Kidney (tissue), 14 donors: Measurements from ENCODE around the gene TMEM41B. TPM values are rescaled to one million over a fixed set of nuclear protein-coding genes. Genes with fewer than 3 reads are reported as not detected.
"Not testable (repeated sequence)": the region's sequence is repeated elsewhere in the genome, so short reads cannot be mapped to it uniquely, and the experiment has no call there.

Source experiments
- DNase-seq, 5 donors: peaks; one replicate each; pipeline ENCODE4 v3.0.0-alpha.2; 2013 to 2020
- FAIRE-seq: peaks from 2 replicates; lab custom pipeline; 2012; peaks lifted over from hg19 to GRCh38; lab: Jason Lieb, UNC
- H3K27ac ChIP-seq, 2 donors: one replicate each; pipeline ENCODE4 v1.7.0; 2013; ENCODE audit warnings: low read depth in 2 of 2, low read length in 2 of 2, inconsistent platforms in 1 of 2
- H3K27me3 ChIP-seq: one replicate; pipeline ENCODE4 v1.7.1; 2013; ENCODE audit warnings: low read length, inconsistent platforms; ENCODE audit not compliant: control insufficient read depth, insufficient read depth
- H3K36me3 ChIP-seq, 3 donors: one replicate each; pipeline versions ENCODE4 v1.7.0 to v1.7.1; 2013; ENCODE audit warnings: low read length in 3 of 3, control low read depth in 1 of 3, inconsistent platforms in 1 of 3; ENCODE audit not compliant: insufficient read depth in 3 of 3, control insufficient read depth in 2 of 3
- H3K4me1 ChIP-seq, 3 donors: one replicate each; pipeline versions ENCODE4 v1.7.0 to v1.7.1; 2013; ENCODE audit warnings: low read length in 3 of 3, inconsistent platforms in 1 of 3, low read depth in 1 of 3; ENCODE audit not compliant: control insufficient read depth in 2 of 3, insufficient read depth in 2 of 3
- H3K4me3 ChIP-seq, 3 donors: one replicate each; pipeline versions ENCODE4 v1.7.0 to v1.8.1; 2013; ENCODE audit warnings: low read length in 3 of 3, control low read depth in 1 of 3, inconsistent platforms in 1 of 3
- H3K9ac ChIP-seq, 3 donors: one replicate each; pipeline versions ENCODE4 v1.7.0 to v1.7.1; 2013; ENCODE audit warnings: low read length in 3 of 3, control low read depth in 1 of 3, inconsistent platforms in 1 of 3
- H3K9me3 ChIP-seq, 3 donors: one replicate each; pipeline versions ENCODE4 v1.7.0 to v1.7.1; 2013; ENCODE audit warnings: low read length in 3 of 3, control low read depth in 1 of 3, inconsistent platforms in 1 of 3; ENCODE audit not compliant: control insufficient read depth in 2 of 3, insufficient read depth in 1 of 3
- CTCF ChIP-seq: IDR thresholded peaks from 3 replicates; pipeline ENCODE4 v1.5.1; 2012; ENCODE audit warnings: mild to moderate bottlenecking, moderate library complexity, borderline replicate concordance; ENCODE audit not compliant: insufficient read depth; ENCODE audit errors: extremely low read depth
- intact Hi-C: fragments of 100-400 bp; cut with DNase I; formaldehyde crosslinking; loops from one replicate; pipeline ENCODE4 v1.11.1; 2022
- polyA plus RNA-seq: library from polyadenylated mRNA; stranded (reverse); fragments of 350-450 nt; fragmentation: Illumina TruSeq; extraction: RNeasy Lipid Tissue Mini Kit (QIAGEN cat#74804); gene quantifications from one replicate; pipeline ENCODE4 v1.2.3, GENCODE V29; 2014; ENCODE audit warnings: low read depth, low replicate concordance; ENCODE audit not compliant: insufficient read depth
- total RNA-seq: library from RNA; stranded (reverse); fragmentation: NEBNext Ultra II Directional; extraction: Animal tissue kit (Norgen Biotek cat#: 25700); gene quantifications from one replicate; pipeline ENCODE4 v1.2.1, GENCODE V29; 2021
- donor health status: control.
- donor health status: control.
- donor health status: control.
- donor health status: control.
- donor health status: control.
- donor health status: DM: yes; HTN: yes; CAD: no.
- donor health status: Normal renal cell carcinoma (clear cell type).

Gene TMEM41B
- total and polyA plus RNA-seq, 2 donors from 2014 or later = 20.5 to 32.4 TPM

DNA sequence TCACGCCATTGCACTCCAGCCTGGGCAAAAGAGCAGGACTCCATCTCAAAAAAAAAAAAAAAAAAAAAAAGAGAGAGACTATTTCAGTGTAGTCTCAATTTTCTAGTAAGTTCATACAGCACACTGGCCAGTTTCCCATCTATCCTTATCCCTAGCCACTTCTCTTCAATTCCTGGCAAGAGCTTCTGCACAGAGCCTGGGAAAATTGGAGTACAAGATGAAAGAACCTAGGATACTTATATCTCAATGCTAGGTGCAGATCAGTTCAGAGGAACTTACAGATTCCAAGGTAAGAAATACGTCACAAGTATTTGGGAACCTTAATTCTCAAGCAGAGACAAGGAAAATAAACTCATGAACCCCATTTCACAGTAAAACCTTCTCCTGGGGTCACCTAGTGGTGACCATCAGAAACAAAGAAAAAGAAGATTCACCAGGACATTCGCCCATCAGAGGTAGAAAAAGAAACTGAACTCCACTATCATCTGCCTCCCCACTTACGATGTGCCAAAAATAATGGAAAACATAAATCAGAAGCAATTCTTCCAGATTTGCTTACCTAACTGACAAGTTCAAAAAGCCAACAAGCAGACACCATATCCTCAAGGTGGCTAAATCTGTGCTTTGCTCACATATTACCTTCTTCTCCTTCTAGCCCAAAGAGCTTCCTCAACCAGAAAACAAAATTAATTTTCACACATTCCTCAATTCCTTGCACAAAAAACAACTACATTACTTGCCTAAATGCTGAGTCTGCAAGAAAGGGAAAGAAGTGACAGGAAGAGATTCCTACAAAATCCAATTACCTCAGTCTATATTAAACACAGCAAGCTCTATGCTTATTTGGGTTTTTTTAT, 54.2 kb downstream of the TMEM41B start:
- Histone ChIP-seq H3K9ac (no peak overlapping the region), H3K4me1 (peaks cover 0 to 5% (median 3%) of the 10 kb centered on the region in 3 donors), H3K36me3 (no peaks in the 10 kb centered on the region), H3K27ac (no peak overlapping the region), H3K27me3 (no peaks in the 10 kb centered on the region), H3K9me3 (no peaks in the 10 kb centered on the region), H3K4me3 (no peak overlapping the region)
- DNase-seq (no peak), FAIRE-seq (no peak)
- intact Hi-C loops = no loop called here
- TF ChIP-seq CTCF = no peak

- FAIRE-seq, H3K4me3 ChIP-seq, intact Hi-C loops: not testable (repeated sequence)
Observed at GRCh38 chr11:9258279-9258678, 56.1 kb downstream of the TMEM41B start.

DNA sequence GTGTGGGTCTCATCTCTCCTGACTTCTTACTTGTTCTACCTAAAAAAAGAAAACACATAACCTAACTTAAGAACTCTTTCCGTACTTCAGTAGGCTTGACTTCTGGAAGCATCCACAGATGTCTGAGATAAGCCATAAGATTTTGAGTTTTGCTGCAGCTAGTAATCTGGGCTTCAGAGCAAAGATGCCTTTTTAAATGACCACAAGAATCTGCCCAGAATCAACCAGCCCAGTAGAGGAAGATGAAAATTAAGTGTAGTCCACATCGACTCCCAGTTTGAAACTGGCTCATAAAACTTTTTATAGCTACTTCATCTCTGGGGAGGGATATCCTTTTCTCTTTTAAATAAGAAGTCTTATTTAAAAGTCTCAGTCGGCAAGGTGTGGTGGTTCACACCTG, 60.0 kb downstream of the TMEM41B start:
- Histone ChIP-seq H3K9me3 (no peaks in the 10 kb centered on the region), H3K27me3 (no peaks in the 10 kb centered on the region), H3K4me1 (peaks cover 0 to 3% (median 0%) of the 10 kb centered on the region in 3 donors), H3K4me3 (no peak overlapping the region), H3K9ac (no peak overlapping the region), H3K27ac (no peak overlapping the region), H3K36me3 (no peaks in the 10 kb centered on the region)
- intact Hi-C loops = no loop called here
- no peak for TF ChIP-seq CTCF
- DNase-seq (no peak), FAIRE-seq (no peak)

More at GRCh38 chr11:9258279-9258678, 56.1 kb downstream of the TMEM41B start:
- H3K36me3 ChIP-seq, H3K27ac ChIP-seq, H3K9me3 ChIP-seq, DNase-seq, H3K9ac ChIP-seq, H3K4me1 ChIP-seq, H3K27me3 ChIP-seq: not testable (repeated sequence)

GRCh38 chr11:9253086-9253485, 61.3 kb downstream of the TMEM41B start:
- H3K36me3 ChIP-seq = no peaks in the 10 kb centered on the region
- no peak for DNase-seq
- H3K9ac ChIP-seq = no peak overlapping the region
- H3K27me3 ChIP-seq = no peaks in the 10 kb centered on the region
- no peak overlapping the region for H3K27ac ChIP-seq
- H3K4me3 ChIP-seq = no peak overlapping the region
- no peaks in the 10 kb centered on the region for H3K9me3 ChIP-seq
- no peak for TF ChIP-seq CTCF
- peaks cover 0 to 3% (median 0%) of the 10 kb centered on the region in 3 donors for H3K4me1 ChIP-seq
- intact Hi-C loops = no loop called here
- no peak for FAIRE-seq
